HT1080 (cell line): ENCODE data around the gene LRRC71. TPM values are rescaled to one million over a fixed set of nuclear protein-coding genes. Genes with fewer than 3 reads are reported as not detected.

ENCODE experiments used
- DNase-seq: peaks from one replicate; pipeline ENCODE4 v3.0.0-alpha.2; 2015; ENCODE audit warnings: low read depth
- total RNA-seq: library from RNA; depleted of rRNA; stranded (reverse); fragments of >200 nt; shearing (Covaris generic); gene quantifications from 2 replicates; pipeline ENCODE4 v1.2.3, GENCODE V29; 2014

The LRRC71 gene
- total RNA-seq, 1 experiment from 2014 or later = not detected

DNA sequence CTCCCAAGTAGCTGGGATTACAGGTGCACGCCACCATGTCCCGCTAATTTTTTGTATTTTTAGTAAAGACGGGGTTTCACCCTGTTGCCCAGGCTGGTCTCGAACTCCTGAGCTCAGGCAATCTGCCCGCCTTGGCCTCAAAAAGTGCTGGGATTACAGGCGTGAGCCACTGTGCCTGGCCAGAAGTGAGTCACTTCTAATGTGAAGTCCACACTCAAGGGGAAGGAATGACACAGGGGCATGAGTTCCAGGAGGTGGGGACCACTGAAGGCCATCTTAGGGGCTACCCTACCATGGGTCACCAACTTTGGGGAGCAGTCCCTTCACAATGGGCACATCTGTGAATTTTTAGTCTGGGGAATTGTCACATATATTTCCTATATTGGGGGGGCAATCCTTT is 6.3 kb downstream of the LRRC71 start:
- peak; percentile 50 for DNase-seq

GRCh38 chr1:156927215-156928042 is 7.0 kb downstream of the LRRC71 start:
- peak; percentile 74 for DNase-seq

DNA sequence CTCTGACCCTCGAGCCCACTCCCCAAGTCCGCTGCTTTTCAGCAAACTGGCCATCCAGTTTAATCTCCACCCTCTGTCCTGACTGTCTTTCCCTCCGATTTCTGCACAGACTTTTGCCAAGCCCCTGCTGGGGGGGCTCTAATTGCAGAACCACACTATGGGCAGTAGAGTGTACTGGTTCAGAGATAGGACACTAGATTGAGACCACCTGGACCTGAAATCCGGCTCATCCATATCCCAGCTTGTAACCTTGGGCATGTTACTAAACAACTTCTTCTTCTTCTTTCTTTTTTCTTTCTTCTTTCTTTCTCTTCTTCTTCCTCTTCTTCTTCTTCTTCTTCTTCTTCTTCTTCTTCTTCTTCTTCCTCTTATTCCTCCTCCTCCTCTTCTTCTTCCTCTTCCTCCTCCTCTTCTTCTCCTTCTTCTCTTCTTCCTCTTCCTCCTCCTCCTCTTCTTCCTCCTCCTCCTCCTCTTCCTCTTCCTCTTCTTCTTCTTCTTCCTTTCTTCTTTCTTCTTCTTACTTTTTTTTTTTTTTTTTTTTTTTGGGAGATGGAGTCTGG is 7.7 kb downstream of the LRRC71 start:
- no peak for DNase-seq

GRCh38 chr1:156929596-156930238 is 9.3 kb downstream of the LRRC71 start:
- DNase-seq = no peak

DNA sequence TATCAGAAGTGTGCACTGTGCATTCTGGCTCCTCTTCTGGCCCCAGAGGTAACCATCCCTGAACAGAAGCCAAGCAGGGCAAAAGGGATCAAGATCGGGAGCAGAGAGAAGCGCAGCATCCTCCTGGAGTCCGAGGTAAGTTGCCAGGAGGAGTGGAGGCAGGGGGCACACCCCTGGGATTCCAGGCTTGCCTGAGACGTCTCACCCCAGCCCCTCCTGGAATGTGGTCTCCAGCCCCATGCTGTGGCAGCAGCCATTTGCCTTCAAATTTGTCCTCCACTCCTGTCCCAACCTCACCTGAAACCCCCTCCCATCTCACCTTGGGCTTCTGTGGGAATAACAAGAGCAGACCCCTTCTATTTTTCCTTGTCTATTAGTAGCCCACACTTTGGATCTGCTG is 10.1 kb downstream of the LRRC71 start:
- no peak for DNase-seq

GRCh38 chr1:156931211-156931952 is 10.9 kb downstream of the LRRC71 start:
- no peak for DNase-seq

GRCh38 chr1:156931974-156932710 is 11.7 kb downstream of the LRRC71 start:
- no peak for DNase-seq

DNA sequence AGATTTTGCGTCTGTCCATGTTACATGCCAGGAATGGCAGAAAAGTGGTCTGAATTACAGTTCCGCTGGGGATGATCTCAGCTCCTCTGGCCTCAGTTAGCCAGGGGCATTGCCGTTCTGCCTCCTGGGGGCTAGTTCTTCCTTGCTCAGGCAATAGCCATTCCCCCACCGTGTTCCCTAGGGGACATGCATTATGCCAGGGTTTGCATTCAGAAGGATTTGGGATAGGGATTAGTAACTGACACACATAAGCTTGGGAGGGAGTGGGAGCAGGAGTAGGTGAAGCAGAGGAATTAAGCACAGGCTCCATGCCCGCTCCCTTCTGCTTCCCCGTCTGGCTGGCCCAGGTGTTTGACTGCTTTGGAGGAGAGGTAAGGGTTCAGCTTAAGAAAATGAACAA is 12.7 kb downstream of the LRRC71 start:
- DNase-seq = no peak

GRCh38 chr1:156935505-156936128 is 15.2 kb downstream of the LRRC71 start:
- DNase-seq = no peak

DNA sequence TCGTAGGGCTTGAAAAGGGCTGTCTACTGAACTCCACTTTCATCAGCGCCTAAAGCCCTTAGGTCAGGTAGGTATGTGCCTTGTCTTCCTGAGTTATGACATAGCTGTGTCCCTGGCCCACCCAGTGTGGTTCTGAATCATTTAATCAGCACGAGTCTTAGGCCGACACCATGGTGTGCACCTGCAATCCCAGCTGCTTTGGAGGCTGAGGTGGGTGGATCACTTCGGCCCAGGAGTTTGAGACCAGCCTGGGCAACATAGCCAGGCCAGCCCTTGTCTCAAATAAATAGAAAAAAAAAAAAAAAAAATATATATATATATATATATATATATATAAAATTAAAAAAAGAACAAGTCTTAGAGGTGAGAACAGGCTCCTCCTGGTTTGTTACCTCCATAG is 15.8 kb downstream of the LRRC71 start:
- no peak for DNase-seq

- no peak for DNase-seq
Measured at GRCh38 chr1:156936721-156937220, 16.3 kb downstream of the LRRC71 start.

GRCh38 chr1:156937883-156938282 is 17.5 kb downstream of the LRRC71 start:
- no peak for DNase-seq

DNA sequence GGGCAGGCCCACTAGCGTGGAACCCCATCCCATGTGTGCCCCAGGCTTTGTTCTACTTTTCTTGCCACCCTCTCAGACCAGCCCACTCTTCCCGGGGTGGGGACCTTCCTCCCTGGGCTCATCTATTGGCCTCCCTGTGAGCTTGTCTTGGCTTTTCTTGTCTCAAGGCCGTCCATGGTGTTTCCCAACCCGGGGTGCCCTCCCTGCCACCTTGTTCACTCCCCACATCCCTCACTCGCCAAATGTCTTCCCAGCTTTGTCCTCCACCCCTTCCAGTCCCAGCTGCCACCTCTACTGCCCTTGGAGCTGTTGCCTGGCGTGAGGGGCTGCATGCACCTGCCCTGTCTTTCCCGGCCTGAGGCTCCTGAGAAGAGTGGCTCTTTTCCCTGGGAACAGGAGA is 18.4 kb downstream of the LRRC71 start:
- DNase-seq = no peak

GRCh38 chr1:156939786-156940334 is 19.4 kb downstream of the LRRC71 start:
- DNase-seq = no peak

DNA sequence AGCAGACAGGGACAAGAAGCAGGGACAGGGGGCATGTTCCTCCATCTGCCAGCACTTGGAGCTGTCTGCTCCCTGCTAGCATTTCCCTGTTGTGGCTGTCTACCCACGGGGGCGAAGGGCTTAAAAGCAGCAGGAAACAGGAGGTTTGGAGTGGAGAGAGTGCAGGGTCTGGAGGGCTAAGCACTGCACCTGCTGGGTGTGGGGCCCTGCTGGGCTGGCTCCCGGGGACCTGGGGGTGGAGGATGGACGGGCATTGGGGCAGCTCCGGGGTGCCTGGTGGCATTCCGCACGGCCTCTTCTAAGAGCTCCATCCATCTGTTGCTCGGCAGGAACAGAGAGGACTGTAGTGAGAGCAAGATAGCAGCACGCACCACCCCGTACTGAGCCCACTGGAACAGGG is 21.2 kb downstream of the LRRC71 start:
- DNase-seq = no peak

DNA sequence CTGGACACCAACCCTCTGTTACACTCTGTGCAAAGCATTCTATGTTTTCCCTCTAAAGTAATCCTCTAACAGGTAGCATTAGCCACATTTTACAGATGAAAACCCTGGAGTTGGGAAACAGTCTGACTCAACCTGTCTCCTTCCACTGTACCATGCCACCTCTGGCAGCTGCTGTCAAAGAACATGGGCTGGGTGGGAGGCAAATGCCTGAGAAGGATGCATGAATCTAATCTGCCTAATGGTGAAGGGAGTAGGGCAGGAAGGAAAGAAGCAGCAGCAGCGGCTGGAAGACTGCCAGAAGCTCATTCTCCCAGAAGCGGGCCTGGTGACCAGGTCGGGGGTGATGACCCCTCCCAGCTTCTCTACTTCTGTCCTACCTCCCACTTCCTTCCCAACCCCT is 21.7 kb downstream of the LRRC71 start:
- no peak for DNase-seq

DNA sequence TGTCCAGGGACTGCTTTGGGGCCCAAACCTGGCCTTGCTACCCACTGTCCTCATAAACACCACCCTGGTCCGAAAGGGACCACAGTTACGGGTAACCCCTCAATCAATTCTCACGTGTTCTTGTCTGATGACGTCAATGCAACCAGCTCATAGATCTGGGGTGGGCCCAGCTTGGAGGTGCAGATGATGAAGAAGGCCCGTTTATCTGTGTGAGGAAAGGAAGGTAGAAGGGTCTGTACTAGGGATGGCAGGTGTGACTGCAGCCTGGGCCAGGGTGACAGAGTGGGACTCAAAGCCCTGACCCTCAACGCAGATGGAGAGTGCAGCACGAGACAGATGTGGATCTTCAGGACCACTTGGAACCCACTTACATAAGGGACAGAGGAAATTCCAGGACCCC is 22.1 kb downstream of the LRRC71 start:
- no peak for DNase-seq

DNA sequence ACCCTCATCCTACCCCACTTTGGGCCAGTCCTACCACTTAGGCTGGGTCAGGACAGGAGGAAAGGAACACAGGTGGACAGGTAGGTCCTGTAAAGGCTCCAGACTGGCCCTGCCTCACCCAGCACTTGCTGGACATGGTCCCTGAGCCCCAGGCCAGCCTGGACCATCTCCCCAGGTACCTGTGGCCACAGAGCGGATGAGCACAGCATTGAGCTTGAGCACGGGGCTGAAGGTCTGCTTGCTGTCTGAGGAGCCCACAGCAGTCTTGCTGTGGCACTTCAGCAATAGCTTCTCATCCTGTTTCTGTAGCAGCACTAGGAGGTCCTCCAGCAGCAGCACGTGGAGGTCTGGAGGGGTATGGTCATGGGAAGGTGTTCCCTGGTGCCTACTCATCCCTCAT is 23.3 kb downstream of the LRRC71 start:
- no peak for DNase-seq

DNA sequence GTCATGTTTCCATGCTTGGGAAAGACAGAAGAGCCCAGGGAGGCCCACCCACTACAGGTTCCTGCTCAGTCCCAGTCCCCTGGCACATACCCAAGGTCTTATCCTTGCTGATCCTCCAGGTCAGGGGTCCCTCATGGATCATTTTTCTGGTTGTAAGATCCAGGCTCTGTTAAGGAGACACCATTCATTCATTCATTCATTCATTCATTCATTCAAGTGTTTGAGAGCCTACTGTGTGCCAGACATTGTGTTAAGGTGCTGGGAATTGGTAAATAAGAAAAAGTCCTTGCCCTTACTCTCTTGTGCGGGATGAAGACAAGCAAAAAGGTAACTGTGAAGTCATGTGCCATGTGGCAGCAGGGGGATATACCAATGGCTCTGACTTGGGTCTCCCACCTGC is 23.8 kb downstream of the LRRC71 start:
- no peak for DNase-seq

- DNase-seq = no peak
Measured at GRCh38 chr1:156944848-156945247, 24.4 kb downstream of the LRRC71 start.
